GM12872 (cell line): ENCODE data around the gene EMP3.

Experiments used
- CTCF ChIP-seq: IDR thresholded peaks from 3 replicates; pipeline ENCODE4 v1.5.1; 2011; ENCODE audit warnings: low read depth, mild to moderate bottlenecking, low read length, moderate library complexity; ENCODE audit not compliant: insufficient read depth

Gene EMP3

GRCh38 chr19:48303866-48304265 is 21.5 kb upstream of the EMP3 start:
- no peak for TF ChIP-seq CTCF

- TF ChIP-seq CTCF: peak; percentile 35; the same call in 1 of the 3 replicates
These were observed 16.4 kb upstream of the EMP3 start for GRCh38 chr19:48308631-48309586.

GRCh38 chr19:48310227-48310626 is 15.1 kb upstream of the EMP3 start:
- no peak for TF ChIP-seq CTCF

- no peak for TF ChIP-seq CTCF
These were observed 14.0 kb upstream of the EMP3 start for GRCh38 chr19:48311384-48311783.

- no peak for TF ChIP-seq CTCF
These were observed 9.6 kb upstream of the EMP3 start for GRCh38 chr19:48315712-48316111.

- no peak for TF ChIP-seq CTCF
These were observed 6.9 kb upstream of the EMP3 start for GRCh38 chr19:48318286-48318987.
